WTC11 (cell line): Measurements from ENCODE around the gene FRMD5. TPM values are rescaled to one million over a fixed set of nuclear protein-coding genes. Genes with fewer than 3 reads are reported as not detected.

Experiments
- ATAC-seq: fragments of 200-7000 bp; cut with Tn5 transposase; 2 replicates; pipeline ENCODE4 v1.10.0; 2021; ENCODE audit warnings: mild to moderate bottlenecking, moderate library complexity
- CTCF ChIA-PET: fragments of 300-600 bp; sonication (Branson Sonifier 250); formaldehyde crosslinking; loops from one replicate; lab custom pipeline; 2021; ENCODE audit warnings: antibody characterized with exemption; lab: Charles Lee
- POLR2A ChIA-PET: fragments of 350-600 bp; sonication (Branson Sonifier 250); formaldehyde crosslinking; loops from one replicate; lab custom pipeline; 2021; ENCODE audit warnings: antibody characterized with exemption; lab: Charles Lee
- DNase-seq: peaks from one replicate; pipeline ENCODE4 v3.0.0; 2021; ENCODE audit warnings: low spot score
- H3K27ac Mint-ChIP-seq: 2 replicates; pipeline ENCODE4 v1.8.0; 2021; ENCODE audit warnings: mixed read lengths
- H3K27me3 Mint-ChIP-seq: 2 replicates; pipeline ENCODE4 v1.8.0; 2021; ENCODE audit warnings: low read depth, mild to moderate bottlenecking, moderate library complexity, mixed read lengths
- H3K36me3 Mint-ChIP-seq: 2 replicates; pipeline ENCODE4 v1.8.0; 2021; ENCODE audit warnings: mixed read lengths
- H3K4me1 Mint-ChIP-seq: 2 replicates; pipeline ENCODE4 v1.8.0; 2022; ENCODE audit warnings: mixed read lengths
- H3K4me3 Mint-ChIP-seq: 2 replicates; pipeline ENCODE4 v1.8.0; 2021; ENCODE audit warnings: mild to moderate bottlenecking, moderate library complexity, mixed read lengths
- H3K9me3 Mint-ChIP-seq: 2 replicates; pipeline ENCODE4 v1.8.0; 2021; ENCODE audit warnings: mixed read lengths
- ATF3 ChIP-seq: sonication (generic); formaldehyde crosslinking; conservative IDR thresholded peaks from 2 replicates; pipeline ENCODE4 v1.8.1; 2022; ENCODE audit warnings: mild to moderate bottlenecking, missing genetic modification reagents
- ATF6 ChIP-seq: sonication (generic); formaldehyde crosslinking; IDR thresholded peaks from 2 replicates; pipeline ENCODE4 v1.8.1; 2023; ENCODE audit warnings: mild to moderate bottlenecking, missing genetic modification reagents
- CBFB ChIP-seq: sonication (generic); formaldehyde crosslinking; IDR thresholded peaks from 2 replicates; pipeline ENCODE4 v1.8.1; 2022; ENCODE audit warnings: mild to moderate bottlenecking, low read depth, missing genetic modification reagents
- CDX4 ChIP-seq: fragments of 250-450 bp; sonication (Bioruptor Pico); IDR thresholded peaks from 2 replicates; pipeline ENCODE4 v1.9.0; 2021; ENCODE audit warnings: moderate library complexity, mild to moderate bottlenecking, inconsistent platforms, borderline replicate concordance
- CTCF ChIP-seq: fragments of 200-600 bp; IDR thresholded peaks from 2 replicates; pipeline ENCODE4 v1.8.0; 2022; ENCODE audit warnings: antibody characterized with exemption
- E2F5 ChIP-seq: sonication (generic); formaldehyde crosslinking; IDR thresholded peaks from 2 replicates; pipeline ENCODE4 v1.8.1; 2022; ENCODE audit warnings: mild to moderate bottlenecking, moderate library complexity, missing genetic modification reagents
- ELF4 ChIP-seq: sonication (generic); formaldehyde crosslinking; IDR thresholded peaks from 2 replicates; pipeline ENCODE4 v1.8.1; 2022; ENCODE audit warnings: low read depth, mild to moderate bottlenecking, moderate library complexity, missing genetic modification reagents
- GRHL2 ChIP-seq: fragments of 250-450 bp; sonication (Bioruptor Pico); IDR thresholded peaks from 2 replicates; pipeline ENCODE4 v1.8.0; 2022; ENCODE audit warnings: mild to moderate bottlenecking, moderate library complexity; ENCODE audit not compliant: insufficient replicate concordance, severe bottlenecking
- HMGA2 ChIP-seq: fragments of 250-450 bp; sonication (Bioruptor Pico); IDR thresholded peaks from 2 replicates; pipeline ENCODE4 v1.4.0; 2021; ENCODE audit warnings: mild to moderate bottlenecking, moderate library complexity
- IRF2 ChIP-seq: sonication (generic); formaldehyde crosslinking; IDR thresholded peaks from 2 replicates; pipeline ENCODE4 v1.8.0; 2022; ENCODE audit warnings: low read depth, missing genetic modification reagents, borderline replicate concordance
- MAX ChIP-seq: sonication (generic); formaldehyde crosslinking; IDR thresholded peaks from 2 replicates; pipeline ENCODE4 v1.8.0; 2022; ENCODE audit warnings: mild to moderate bottlenecking, missing genetic modification reagents
- MYBL2 ChIP-seq: sonication (generic); formaldehyde crosslinking; IDR thresholded peaks from 2 replicates; pipeline ENCODE4 v1.8.1; 2023; ENCODE audit warnings: mild to moderate bottlenecking, moderate library complexity, missing genetic modification reagents
- NFATC4 ChIP-seq: fragments of 250-450 bp; sonication (Bioruptor Pico); IDR thresholded peaks from 2 replicates; pipeline ENCODE4 v1.9.0; 2021; ENCODE audit warnings: mild to moderate bottlenecking
- NR1H2 ChIP-seq: sonication (generic); formaldehyde crosslinking; IDR thresholded peaks from 2 replicates; pipeline ENCODE4 v1.9.0; 2021; ENCODE audit warnings: mild to moderate bottlenecking, moderate library complexity, missing genetic modification reagents
- NR2C2 ChIP-seq: sonication (generic); formaldehyde crosslinking; IDR thresholded peaks from 2 replicates; pipeline ENCODE4 v1.8.0; 2022; ENCODE audit warnings: mild to moderate bottlenecking, missing genetic modification reagents
- OVOL2 ChIP-seq: fragments of 250-450 bp; sonication (Bioruptor Pico); IDR thresholded peaks from 2 replicates; pipeline ENCODE4 v1.9.0; 2021; ENCODE audit warnings: mild to moderate bottlenecking, borderline replicate concordance
- RELA ChIP-seq: sonication (generic); formaldehyde crosslinking; IDR thresholded peaks from 2 replicates; pipeline ENCODE4 v1.8.1; 2022; ENCODE audit warnings: missing genetic modification reagents, mild to moderate bottlenecking, borderline replicate concordance
- RORB ChIP-seq: fragments of 250-450 bp; sonication (Bioruptor Pico); IDR thresholded peaks from 2 replicates; pipeline ENCODE4 v1.9.0; 2021; ENCODE audit warnings: mild to moderate bottlenecking
- STAT6 ChIP-seq: sonication (generic); formaldehyde crosslinking; conservative IDR thresholded peaks from 2 replicates; pipeline ENCODE4 v1.8.1; 2023; ENCODE audit warnings: mild to moderate bottlenecking, low read depth, missing genetic modification reagents, moderate library complexity
- TCF7 ChIP-seq: sonication (generic); formaldehyde crosslinking; IDR thresholded peaks from 2 replicates; pipeline ENCODE4 v1.8.0; 2022; ENCODE audit warnings: mild to moderate bottlenecking, low read depth, missing genetic modification reagents, moderate library complexity
- TEAD4 ChIP-seq: sonication (generic); formaldehyde crosslinking; IDR thresholded peaks from 2 replicates; pipeline ENCODE4 v1.8.0; 2022; ENCODE audit warnings: mild to moderate bottlenecking, missing genetic modification reagents
- ZNF416 ChIP-seq: fragments of 250-450 bp; sonication (Bioruptor Pico); IDR thresholded peaks from 2 replicates; pipeline ENCODE4 v1.9.0; 2021; ENCODE audit warnings: mild to moderate bottlenecking, inconsistent platforms
- ZNF671 ChIP-seq: fragments of 250-450 bp; sonication (Bioruptor Pico); IDR thresholded peaks from 2 replicates; pipeline ENCODE4 v1.8.0; 2021; ENCODE audit warnings: mild to moderate bottlenecking
- total RNA-seq: library from RNA; stranded (reverse); gene quantifications from 3 replicates; pipeline ENCODE4 v1.2.3, GENCODE V29; 2021

The FRMD5 gene
- total RNA-seq, 1 experiment from 2014 or later: 14.1 TPM

- ChIA-PET POLR2A (interaction anchor here (0.5 kb wide), 1 partner anchor 227 kb away, joined by 3 read pairs; no protein-coding TSS in a partner anchor), CTCF (interaction anchor here (0.8 to 6.5 kb wide), 4 partner anchors 9 to 447 kb away, joined by 3 to 45 read pairs (median 3); partner anchors contain the start of gene WDR76)
- DNase-seq: peak; percentile 54
- Mint-ChIP-seq H3K27me3 (no peaks in the 10 kb centered on the region), H3K4me3 (no peak overlapping the region), H3K4me1 (no peaks in the 10 kb centered on the region), H3K36me3 (peaks cover 7% of the 10 kb centered on the region; the same call in 1 of the 2 replicates), H3K27ac (no peak overlapping the region), H3K9me3 (no peaks in the 10 kb centered on the region)
- ATAC-seq: peak; percentile 90
- TF ChIP-seq OVOL2 (no peak), CTCF (peak; percentile 59)
These were observed 322.6 kb downstream of the FRMD5 start for GRCh38 chr15:43872416-43873020.

- Mint-ChIP-seq H3K4me3 (no peak overlapping the region), H3K4me1 (no peaks in the 10 kb centered on the region), H3K36me3 (peaks cover 7% of the 10 kb centered on the region; the same call in 1 of the 2 replicates), H3K27ac (no peak overlapping the region), H3K9me3 (no peaks in the 10 kb centered on the region), H3K27me3 (no peaks in the 10 kb centered on the region)
- no peak for DNase-seq
- TF ChIP-seq E2F5 (CRISPR knock-in tag): no peak
- TF ChIP-seq TCF7: no peak
- no peak for TF ChIP-seq NR1H2 (CRISPR knock-in tag)
- no peak for TF ChIP-seq TEAD4 (CRISPR knock-in tag)
- TF ChIP-seq RORB (CRISPR knock-in tag): no peak
- no peak for TF ChIP-seq MYBL2
- no peak for TF ChIP-seq CDX4
- TF ChIP-seq GRHL2: no peak
- TF ChIP-seq ATF3 (CRISPR knock-in tag): no peak
- no peak for TF ChIP-seq MAX
- no peak for TF ChIP-seq HMGA2 (CRISPR knock-in tag)
- TF ChIP-seq RELA (CRISPR knock-in tag): no peak
- no peak for TF ChIP-seq IRF2 (CRISPR knock-in tag)
- no peak for TF ChIP-seq ZNF416 (CRISPR knock-in tag)
- ATAC-seq: no peak
- ChIA-PET POLR2A (interaction anchor here (0.5 kb wide), 1 partner anchor 228 kb away, joined by 3 read pairs; no protein-coding TSS in a partner anchor), CTCF (interaction anchor here (0.8 to 6.5 kb wide), 3 partner anchors 10 to 448 kb away, joined by 3 to 45 read pairs (median 3); partner anchors contain the start of gene WDR76)
These were observed 323.2 kb downstream of the FRMD5 start for GRCh38 chr15:43871835-43872234.

GRCh38 chr15:43868406-43868805 is 326.7 kb downstream of the FRMD5 start:
- CTCF ChIA-PET: interaction anchor here (0.6 to 6.5 kb wide), 4 partner anchors 13 to 123 kb away, joined by 3 to 45 read pairs (median 4); partner anchors contain the start of gene ELL3
- ATAC-seq (no peak), DNase-seq (no peak)
- Mint-ChIP-seq H3K4me3 (no peak overlapping the region), H3K36me3 (peaks cover 3% of the 10 kb centered on the region; the same call in 1 of the 2 replicates), H3K9me3 (no peaks in the 10 kb centered on the region), H3K27me3 (no peaks in the 10 kb centered on the region), H3K4me1 (no peaks in the 10 kb centered on the region), H3K27ac (no peak overlapping the region)
- POLR2A ChIA-PET: no interaction called here
- TF ChIP-seq ATF6 (no peak), NR2C2 (CRISPR knock-in tag) (no peak), ZNF416 (CRISPR knock-in tag) (no peak), IRF2 (CRISPR knock-in tag) (no peak), STAT6 (CRISPR knock-in tag) (no peak), NFATC4 (no peak), ZNF671 (CRISPR knock-in tag) (no peak), ELF4 (CRISPR knock-in tag) (no peak), CBFB (CRISPR knock-in tag) (no peak), MYBL2 (no peak), HMGA2 (CRISPR knock-in tag) (no peak)
